Aorta (tissue), 5 donors: ENCODE data around the gene LCNL1. TPM values are rescaled to one million over a fixed set of nuclear protein-coding genes. Genes with fewer than 3 reads are reported as not detected.
A peak's percentile ranks its signal among the peaks of the same experiment; 100 is the strongest.

Experiments
- ATAC-seq: fragments of 200-7000 bp; cut with Tn5 transposase; one replicate; pipeline ENCODE4 v1.9.1; 2022; ENCODE audit warnings: moderate library complexity; ENCODE audit not compliant: low FRiP score
- DNase-seq, 2 donors: peaks; one replicate each; pipeline ENCODE4 v3.0.0-alpha.2; 2020
- H3K27ac ChIP-seq, 2 donors: one replicate each; pipeline ENCODE4 v1.5.1; 2013; ENCODE audit warnings: low read length in 2 of 2, mild to moderate bottlenecking in 2 of 2, moderate library complexity in 2 of 2, control low read depth in 1 of 2, inconsistent platforms in 1 of 2, low read depth in 1 of 2
- H3K27me3 ChIP-seq, 2 donors: one replicate each; pipeline ENCODE4 v1.6.1; 2013; ENCODE audit warnings: control low read depth in 1 of 2, low read length in 1 of 2, mild to moderate bottlenecking in 1 of 2, moderate library complexity in 1 of 2; ENCODE audit not compliant: insufficient read depth in 2 of 2, control insufficient read depth in 1 of 2
- H3K36me3 ChIP-seq, 2 donors: one replicate each; pipeline ENCODE4 v1.6.1; 2013; ENCODE audit warnings: control low read depth in 1 of 2, low read length in 1 of 2, mild to moderate bottlenecking in 1 of 2; ENCODE audit not compliant: insufficient read depth in 2 of 2, control insufficient read depth in 1 of 2
- H3K4me1 ChIP-seq, 2 donors: one replicate each; pipeline ENCODE4 v1.6.1; 2013; ENCODE audit warnings: low read length in 2 of 2, control low read depth in 1 of 2, mild to moderate bottlenecking in 1 of 2, moderate library complexity in 1 of 2; ENCODE audit not compliant: insufficient read depth in 2 of 2, control insufficient read depth in 1 of 2
- H3K4me3 ChIP-seq, 2 donors: one replicate each; pipeline ENCODE4 v1.5.1; 2013; ENCODE audit warnings: low read length in 2 of 2, control low read depth in 1 of 2, mild to moderate bottlenecking in 1 of 2
- H3K9me3 ChIP-seq: one replicate; pipeline ENCODE4 v1.6.1; 2013; ENCODE audit warnings: mild to moderate bottlenecking, low read length; ENCODE audit not compliant: control insufficient read depth
- WGBS, 2 donors: extraction: QIAGEN DNeasy Blood & Tissue Kit; methylation state at CpG; one replicate each; pipeline ENCODE4 v1.1.7; 2013; 5-methylcytosine and 5-hydroxymethylcytosine counted together
- intact Hi-C, 2 donors: fragments of 100-400 bp; cut with DNase I; formaldehyde crosslinking; loops; one replicate each; pipeline versions ENCODE4 v1.14.2 to v1.15.0; 2022
- polyA plus RNA-seq, 2 donors: library from polyadenylated mRNA; stranded (reverse); fragments of 200-250 nt; gene quantifications; one replicate each; pipeline ENCODE4 v1.2.3, GENCODE V29; 2013
- total RNA-seq, 2 donors: library from RNA; stranded (reverse); fragmentation: NEBNext Ultra II Directional; extraction: Animal tissue kit (Norgen Biotek cat#: 25700); gene quantifications; one replicate each; pipeline ENCODE4 v1.2.1, GENCODE V29; 2021
- donor health status: healthy with polysubstance abuse.
- donor health status: Bipolar disorder and iron deficiency.
- donor health status: DM: no; HTN: no; CAD: no.
- donor health status: DM: no; HTN: no; CAD: no.
- donor health status: DM: yes; HTN: yes; CAD: no.

Gene LCNL1
- total and polyA plus RNA-seq, 4 donors, result 0.15 to 1.1 (median 0.36) TPM; not detected in 1

DNA sequence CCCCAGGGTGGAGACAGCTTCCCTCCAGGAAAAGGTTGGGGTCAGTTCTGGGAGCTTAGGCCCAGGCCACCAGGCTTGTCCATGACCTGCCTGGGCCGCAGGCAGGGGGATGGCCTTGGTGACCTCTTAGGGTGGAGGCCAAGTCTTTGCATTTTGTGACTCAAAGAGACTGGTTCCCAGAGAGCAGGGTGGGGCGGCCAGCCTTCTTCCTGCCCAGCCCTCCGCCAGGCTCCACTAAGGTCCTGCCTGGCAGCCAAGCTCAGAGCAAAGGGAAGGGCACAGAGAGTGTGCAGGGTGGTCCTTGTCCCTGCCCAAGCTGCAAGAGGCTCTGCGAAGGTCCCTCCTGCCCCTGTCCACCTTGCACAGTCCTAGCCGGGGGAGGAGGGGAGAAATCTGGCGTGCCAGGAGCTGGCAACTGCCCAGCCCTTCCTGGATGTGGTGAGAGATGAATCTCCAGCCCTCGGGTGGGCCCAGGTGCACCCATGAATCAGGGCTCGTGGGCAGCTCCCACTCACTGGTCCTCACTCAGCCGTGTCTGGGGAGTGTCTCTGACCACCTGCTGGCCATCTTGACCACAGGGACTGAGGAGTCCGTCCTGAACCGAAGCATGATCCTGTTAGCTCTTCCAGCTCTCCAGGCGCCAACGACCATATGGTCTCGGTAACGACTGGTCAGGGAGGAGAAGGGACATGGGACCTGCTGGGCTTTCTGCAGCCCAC, 7.8 kb upstream of the LCNL1 start:
- Histone ChIP-seq H3K27me3 (no peaks in the 10 kb centered on the region), H3K9me3 (no peaks in the 10 kb centered on the region), H3K36me3 (no peaks in the 10 kb centered on the region), H3K27ac (no peak overlapping the region), H3K4me3 (no peak overlapping the region), H3K4me1 (no peaks in the 10 kb centered on the region)
- intact Hi-C loops, result no loop called here
- ATAC-seq (no peak), DNase-seq (no peak)
- WGBS, 2 donors, result 78 to 79% methylated on average over 14 to 15 of the region's 15 CpGs

DNA sequence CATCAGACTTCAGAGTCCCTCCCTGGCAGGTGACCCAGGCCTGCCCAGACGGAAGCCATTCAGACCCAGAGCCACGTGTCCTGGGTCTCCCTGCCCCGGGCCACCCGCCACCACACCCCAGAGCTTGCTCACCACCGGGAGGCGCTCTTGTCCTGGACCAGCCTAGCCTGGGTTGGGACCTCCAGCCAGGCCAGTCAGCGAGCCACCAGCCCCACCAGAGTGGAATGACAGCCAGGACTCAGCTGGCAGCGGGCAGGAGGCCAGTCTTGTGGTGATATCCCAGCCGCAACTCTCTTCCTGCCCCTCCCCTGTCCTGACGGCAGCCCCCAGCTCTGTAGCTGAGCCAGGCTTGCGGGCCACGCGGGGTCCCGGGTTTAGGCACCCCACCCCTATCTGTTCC, 7.1 kb upstream of the LCNL1 start:
- Histone ChIP-seq H3K27ac (no peak overlapping the region), H3K4me3 (no peak overlapping the region), H3K4me1 (no peaks in the 10 kb centered on the region), H3K27me3 (no peaks in the 10 kb centered on the region), H3K9me3 (no peaks in the 10 kb centered on the region), H3K36me3 (no peaks in the 10 kb centered on the region)
- WGBS, 2 donors, result 51 to 61% methylated on average over 8 to 14 of the region's 14 CpGs
- ATAC-seq, result no peak
- intact Hi-C loops, result no loop called here
- DNase-seq, result no peak

DNA sequence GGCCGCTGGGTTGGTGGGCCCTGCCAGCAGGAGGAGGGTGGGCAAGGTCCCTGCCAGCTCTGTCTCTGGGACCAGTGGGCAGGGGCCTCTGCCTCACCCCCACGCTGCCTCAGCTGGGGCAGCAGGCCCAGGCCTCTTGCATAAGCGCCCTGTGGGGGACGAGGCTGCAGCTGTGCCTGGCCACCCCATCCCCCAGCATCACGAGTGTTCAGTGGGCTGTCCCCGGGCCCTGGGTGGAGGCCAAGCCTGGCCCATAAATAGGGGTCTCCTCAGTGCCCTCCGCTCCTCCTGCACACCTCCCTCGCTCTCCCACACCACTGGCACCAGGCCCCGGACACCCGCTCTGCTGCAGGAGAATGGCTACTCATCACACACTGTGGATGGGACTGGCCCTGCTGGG, 5.6 kb upstream of the LCNL1 start, which contains the start of gene PTGDS:
Gene PTGDS (plus strand): TSS at position 282 of the 400 bp plus-strand sequence. CDS start 75 bp downstream, at position 357.
- intact Hi-C loops, result no loop called here
- no peak for DNase-seq
- 64 to 74% methylated on average over 7 to 10 of the region's 10 CpGs for WGBS, 2 donors
- H3K4me1 ChIP-seq, result no peaks in the 10 kb centered on the region
- H3K4me3 ChIP-seq, result peak within 1 kb of the TSS in 1 of 2 donors; percentile 18
- H3K27ac ChIP-seq, result no peak within 1 kb of the TSS
- peak; percentile 53 for ATAC-seq
- H3K36me3 ChIP-seq, result no peaks in the 10 kb centered on the region
- no peaks in the 10 kb centered on the region for H3K9me3 ChIP-seq
- H3K27me3 ChIP-seq, result no peaks in the 10 kb centered on the region

DNA sequence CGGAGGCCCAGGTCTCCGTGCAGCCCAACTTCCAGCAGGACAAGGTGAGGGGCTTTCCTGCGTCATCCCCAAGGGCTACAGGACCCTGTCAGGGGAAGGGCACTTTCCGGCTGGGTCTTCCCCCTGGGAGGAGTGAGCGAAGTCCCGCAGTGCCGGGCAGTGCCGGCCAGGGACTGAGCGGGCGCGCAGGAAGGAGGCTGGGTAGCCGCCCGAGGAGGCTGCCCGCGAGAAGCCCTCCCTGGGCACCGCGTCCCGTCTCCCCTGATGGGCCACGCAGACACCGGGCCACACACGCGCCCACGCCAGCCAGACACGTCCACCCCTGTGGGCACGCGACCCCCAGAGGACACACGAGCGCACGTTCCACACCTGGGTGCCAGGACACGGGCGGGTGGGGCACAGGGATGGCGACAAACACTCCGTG, 5.1 kb upstream of the LCNL1 start:
- H3K27me3 ChIP-seq, result no peaks in the 10 kb centered on the region
- no peaks in the 10 kb centered on the region for H3K36me3 ChIP-seq
- no peaks in the 10 kb centered on the region for H3K4me1 ChIP-seq
- DNase-seq (no peak), ATAC-seq (no peak)
- H3K9me3 ChIP-seq, result no peaks in the 10 kb centered on the region
- H3K4me3 ChIP-seq, result peak overlapping the region in 1 of 2 donors; percentile 18
- intact Hi-C loops, result no loop called here
- WGBS, 2 donors, result 13 to 14% methylated on average over 22 to 33 of the region's 33 CpGs
- no peak overlapping the region for H3K27ac ChIP-seq

DNA sequence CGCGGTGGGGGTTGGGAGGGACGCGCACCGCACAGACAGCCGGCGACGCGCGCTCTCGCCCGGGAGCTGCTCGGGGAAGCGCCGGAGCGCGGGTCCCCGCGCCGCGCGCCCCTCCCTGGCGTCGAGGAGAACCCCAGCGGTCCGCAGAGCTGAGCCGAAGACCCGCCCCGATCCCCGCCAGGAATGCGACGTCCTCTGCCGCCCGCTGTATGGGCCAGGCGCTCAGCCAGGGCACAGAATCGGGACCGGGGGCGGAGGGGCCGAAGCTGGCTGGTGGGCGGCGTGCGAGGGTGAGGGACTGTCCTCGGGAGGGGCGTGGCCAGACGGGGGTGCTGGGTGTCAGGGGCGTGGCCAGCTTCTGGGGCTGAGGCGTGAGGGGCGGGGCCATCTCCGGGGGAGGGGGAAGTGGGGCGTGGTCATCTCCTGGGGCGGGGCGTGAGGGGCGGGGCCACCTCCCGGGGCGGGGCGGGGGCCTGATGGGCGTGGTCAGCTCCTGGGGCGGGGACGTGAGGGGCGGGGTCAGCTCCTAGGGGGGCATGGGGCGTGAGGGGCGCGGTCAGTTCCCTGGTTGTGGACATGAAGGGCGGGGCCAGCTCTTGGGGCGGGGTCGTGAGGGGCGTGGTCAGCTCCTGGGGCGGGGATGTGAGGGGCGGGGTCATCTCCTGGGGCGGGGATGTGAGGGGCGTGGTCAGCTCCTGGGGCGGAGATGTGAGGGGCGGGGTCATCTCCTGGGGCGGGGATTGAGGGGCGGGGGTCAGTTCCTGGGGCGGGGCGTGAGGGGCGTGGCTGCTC, 4.5 kb upstream of the LCNL1 start:
- ATAC-seq (peak; percentile 76), DNase-seq (peak; percentile 80 to 91)

DNA sequence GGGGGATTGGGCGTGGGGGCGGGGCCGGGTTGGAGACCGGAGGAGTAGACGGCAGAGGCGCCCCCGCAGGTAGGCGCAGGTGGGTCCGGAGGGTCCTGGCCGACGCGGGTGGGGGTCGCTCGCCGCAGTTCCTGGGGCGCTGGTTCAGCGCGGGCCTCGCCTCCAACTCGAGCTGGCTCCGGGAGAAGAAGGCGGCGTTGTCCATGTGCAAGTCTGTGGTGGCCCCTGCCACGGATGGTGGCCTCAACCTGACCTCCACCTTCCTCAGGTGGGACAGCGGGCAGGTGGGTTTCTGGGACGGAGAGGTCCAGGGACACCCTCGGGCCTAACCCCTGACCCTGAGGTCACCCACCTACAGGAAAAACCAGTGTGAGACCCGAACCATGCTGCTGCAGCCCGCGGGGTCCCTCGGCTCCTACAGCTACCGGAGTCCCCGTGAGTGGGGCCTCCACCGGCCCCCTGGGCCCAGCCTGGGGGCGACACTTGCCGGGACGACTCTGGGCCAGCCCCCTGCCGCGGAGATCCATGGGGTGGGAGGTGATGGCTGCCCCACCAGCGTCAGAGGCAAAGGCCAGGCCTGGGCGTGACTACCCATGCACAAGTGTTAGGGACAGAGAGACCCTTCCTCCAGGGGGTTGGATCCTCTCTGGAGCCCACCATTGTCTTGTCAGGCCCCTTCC, 3.8 kb upstream of the LCNL1 start:
- ATAC-seq, result no peak
- H3K36me3 ChIP-seq, result no peaks in the 10 kb centered on the region

More for the DNA sequence above, 4.5 kb upstream of the LCNL1 start:
- Histone ChIP-seq H3K4me1 (no peaks in the 10 kb centered on the region), H3K36me3 (no peaks in the 10 kb centered on the region), H3K9me3 (no peaks in the 10 kb centered on the region), H3K4me3 (peak overlapping the region in 1 of 2 donors; percentile 18), H3K27ac (no peak overlapping the region), H3K27me3 (no peaks in the 10 kb centered on the region)
- intact Hi-C loops, result no loop called here
- WGBS, 2 donors, result 2 to 4% methylated on average over 60 to 78 of the region's 78 CpGs

DNA sequence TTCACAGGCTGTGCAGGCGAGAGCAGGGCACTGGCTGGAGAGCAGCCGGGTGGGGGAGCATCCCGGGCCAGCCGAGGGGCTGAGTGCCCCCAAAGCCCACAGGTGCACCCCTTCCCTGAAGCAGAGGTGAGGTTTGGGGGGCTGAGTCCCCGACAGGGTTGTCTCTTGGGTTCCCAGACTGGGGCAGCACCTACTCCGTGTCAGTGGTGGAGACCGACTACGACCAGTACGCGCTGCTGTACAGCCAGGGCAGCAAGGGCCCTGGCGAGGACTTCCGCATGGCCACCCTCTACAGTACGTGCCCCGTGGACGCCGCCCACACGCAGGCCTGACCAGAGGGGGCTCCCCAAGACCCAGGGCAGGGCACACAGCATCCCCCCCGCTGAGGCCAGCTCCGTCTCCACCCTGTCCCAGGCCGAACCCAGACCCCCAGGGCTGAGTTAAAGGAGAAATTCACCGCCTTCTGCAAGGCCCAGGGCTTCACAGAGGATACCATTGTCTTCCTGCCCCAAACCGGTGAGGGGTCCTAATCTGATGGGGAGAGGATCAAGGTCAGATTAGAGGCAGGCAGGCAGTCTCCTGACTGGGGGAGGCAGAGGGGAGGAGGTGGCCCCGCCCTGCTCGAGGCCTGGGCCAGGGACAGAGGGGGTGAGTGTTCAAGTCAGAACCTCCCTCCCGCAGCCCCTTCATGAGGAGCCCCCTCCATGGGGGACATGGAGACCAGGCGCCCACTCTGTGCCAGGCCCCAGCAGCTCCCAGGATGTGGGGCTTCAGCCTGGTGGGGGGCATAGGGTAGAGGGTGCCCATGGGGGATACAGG, 2.8 kb upstream of the LCNL1 start:
- Histone ChIP-seq H3K27ac (no peak overlapping the region), H3K27me3 (no peaks in the 10 kb centered on the region), H3K36me3 (no peaks in the 10 kb centered on the region), H3K4me3 (no peak overlapping the region), H3K9me3 (no peaks in the 10 kb centered on the region), H3K4me1 (no peaks in the 10 kb centered on the region)
- ATAC-seq (no peak), DNase-seq (no peak)
- 91 to 92% methylated on average over 23 to 26 of the region's 26 CpGs for WGBS, 2 donors
- intact Hi-C loops, result no loop called here

More for the DNA sequence above, 3.8 kb upstream of the LCNL1 start:
- no peak overlapping the region for H3K27ac ChIP-seq
- 59 to 72% methylated on average over 24 to 41 of the region's 41 CpGs for WGBS, 2 donors
- H3K27me3 ChIP-seq, result no peaks in the 10 kb centered on the region
- intact Hi-C loops, result no loop called here
- DNase-seq, result peak in 1 of 2 donors; percentile 87
- H3K9me3 ChIP-seq, result no peaks in the 10 kb centered on the region
- no peaks in the 10 kb centered on the region for H3K4me1 ChIP-seq
- no peak overlapping the region for H3K4me3 ChIP-seq
